IPS-11a (cell line): ENCODE measurements around the gene FAAP20.
"Not testable (repeated sequence)": the region's sequence is repeated elsewhere in the genome, so short reads cannot be mapped to it uniquely, and the experiment has no call there.

Experiments
- H3K4me3 ChIP-seq: one replicate; pipeline ENCODE4 v1.5.1; 2013; ENCODE audit warnings: low read depth, low read length, control low read depth

FAAP20 gene

GRCh38 chr1:2163205-2163604, 31.4 kb downstream of the FAAP20 start:
- H3K4me3 ChIP-seq, result no peak overlapping the region

- no peak overlapping the region for H3K4me3 ChIP-seq
Measured at GRCh38 chr1:2160451-2161300, 33.9 kb downstream of the FAAP20 start.

- H3K4me3 ChIP-seq, result no peak overlapping the region
Measured at GRCh38 chr1:2159124-2159523, 35.4 kb downstream of the FAAP20 start.

GRCh38 chr1:2158272-2158671, 36.3 kb downstream of the FAAP20 start:
- H3K4me3 ChIP-seq, result no peak overlapping the region

- H3K4me3 ChIP-seq, result no peak overlapping the region
Measured at GRCh38 chr1:2157856-2158255, 36.7 kb downstream of the FAAP20 start.

GRCh38 chr1:2156866-2157265, 37.7 kb downstream of the FAAP20 start:
- no peak overlapping the region for H3K4me3 ChIP-seq

- no peak overlapping the region for H3K4me3 ChIP-seq
Measured at GRCh38 chr1:2155788-2156187, 38.8 kb downstream of the FAAP20 start.

- H3K4me3 ChIP-seq, result no peak overlapping the region
Measured at GRCh38 chr1:2155147-2155598, 39.4 kb downstream of the FAAP20 start.

- H3K4me3 ChIP-seq, result no peak overlapping the region
Measured at GRCh38 chr1:2154022-2154421, 40.5 kb downstream of the FAAP20 start.

- H3K4me3 ChIP-seq, result no peak overlapping the region
Measured at GRCh38 chr1:2152954-2153353, 41.6 kb downstream of the FAAP20 start.

- no peak overlapping the region for H3K4me3 ChIP-seq
Measured at GRCh38 chr1:2151911-2152310, 42.7 kb downstream of the FAAP20 start.

- no peak overlapping the region for H3K4me3 ChIP-seq
Measured at GRCh38 chr1:2151252-2151651, 43.3 kb downstream of the FAAP20 start.

GRCh38 chr1:2150801-2151200, 43.8 kb downstream of the FAAP20 start:
- no peak overlapping the region for H3K4me3 ChIP-seq

- H3K4me3 ChIP-seq, result no peak overlapping the region
Measured at GRCh38 chr1:2148691-2149090, 45.9 kb downstream of the FAAP20 start.

GRCh38 chr1:2147869-2148268, 46.7 kb downstream of the FAAP20 start:
- H3K4me3 ChIP-seq, result not testable (repeated sequence)

- no peak overlapping the region for H3K4me3 ChIP-seq
Measured at GRCh38 chr1:2146836-2147517, 47.6 kb downstream of the FAAP20 start.

GRCh38 chr1:2145946-2146835, 48.4 kb downstream of the FAAP20 start:
- no peak overlapping the region for H3K4me3 ChIP-seq

- H3K4me3 ChIP-seq, result no peak overlapping the region
Measured at GRCh38 chr1:2144501-2145090, 50.0 kb downstream of the FAAP20 start.

GRCh38 chr1:2143814-2144500, 50.6 kb downstream of the FAAP20 start:
- H3K4me3 ChIP-seq, result no peak overlapping the region

GRCh38 chr1:2141025-2141424, 53.5 kb downstream of the FAAP20 start:
- H3K4me3 ChIP-seq, result no peak overlapping the region
